ENCODE measurements around the gene RASGRF2.
"Not testable (repeated sequence)": the region's sequence is repeated elsewhere in the genome, so short reads cannot be mapped to it uniquely, and the experiment has no call there.

Gene RASGRF2

GRCh38 chr5:81080809-81081460, 120.8 kb downstream of the RASGRF2 start:
- no peak for DNase-seq

DNA sequence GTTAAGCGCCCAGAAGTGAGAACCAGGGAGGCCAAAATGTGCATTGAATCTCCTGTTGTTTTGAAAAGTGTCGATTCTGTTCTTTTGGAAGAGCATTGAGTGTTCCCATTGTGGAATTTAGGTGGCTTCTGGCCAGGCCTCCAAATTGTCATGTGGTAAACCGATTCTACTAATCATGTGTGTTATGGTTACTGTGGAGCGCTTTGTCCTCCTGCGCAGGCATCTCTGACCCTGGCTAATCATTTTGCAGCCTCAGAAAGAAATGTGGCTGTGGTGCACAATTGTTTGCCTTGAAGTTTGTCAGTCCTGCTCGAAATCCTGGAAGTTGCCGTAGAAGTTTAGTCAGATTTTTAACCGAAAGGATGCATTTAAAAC, 121.3 kb downstream of the RASGRF2 start:
- DNase-seq = no peak

DNA sequence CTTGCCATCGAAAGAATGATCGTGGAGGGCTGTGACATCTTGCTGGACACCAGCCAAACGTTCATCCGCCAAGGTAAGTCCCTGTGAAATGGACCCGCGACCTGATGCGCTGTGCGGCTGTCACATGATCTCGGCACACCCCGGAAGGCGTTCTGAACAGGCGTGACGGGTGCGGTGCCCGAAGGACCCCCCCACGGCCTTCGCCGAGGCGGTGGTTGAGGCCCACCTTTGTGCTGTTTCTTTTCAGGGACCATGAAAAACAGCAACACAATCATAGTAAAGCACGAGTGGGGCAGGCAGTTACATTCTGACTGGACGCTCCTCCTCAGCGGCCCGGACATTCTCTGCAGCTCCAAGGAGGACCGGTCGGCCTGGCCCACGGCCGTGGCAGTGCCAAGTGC, 126.7 kb downstream of the RASGRF2 start:
- DNase-seq = no peak

- DNase-seq = no peak
Measured at GRCh38 chr5:81091199-81091598, 131.0 kb downstream of the RASGRF2 start.

GRCh38 chr5:81093536-81094196, 133.5 kb downstream of the RASGRF2 start:
- DNase-seq = no peak

- DNase-seq = no peak
Measured at GRCh38 chr5:81095835-81096234, 135.7 kb downstream of the RASGRF2 start.

DNA sequence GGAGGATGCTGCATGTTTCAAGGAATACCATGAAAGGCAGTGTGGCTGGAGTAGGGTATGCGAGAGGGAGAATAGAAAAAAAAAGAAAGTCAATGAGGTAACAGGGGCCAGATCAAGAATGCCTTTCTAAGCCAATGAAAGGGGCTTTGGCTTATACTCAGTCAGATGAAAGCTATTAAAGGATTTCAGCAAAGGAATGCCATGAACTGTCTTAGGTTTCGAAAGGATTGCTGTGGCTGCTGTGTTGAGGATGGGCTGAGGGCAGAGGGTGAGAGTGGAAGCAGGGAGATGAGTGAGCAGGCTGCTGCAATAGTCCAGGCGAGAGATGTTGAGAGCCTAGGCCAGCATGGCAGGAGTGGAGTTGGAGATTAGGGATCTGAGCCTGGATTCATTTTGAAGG, 137.6 kb downstream of the RASGRF2 start:
- DNase-seq = no peak

DNA sequence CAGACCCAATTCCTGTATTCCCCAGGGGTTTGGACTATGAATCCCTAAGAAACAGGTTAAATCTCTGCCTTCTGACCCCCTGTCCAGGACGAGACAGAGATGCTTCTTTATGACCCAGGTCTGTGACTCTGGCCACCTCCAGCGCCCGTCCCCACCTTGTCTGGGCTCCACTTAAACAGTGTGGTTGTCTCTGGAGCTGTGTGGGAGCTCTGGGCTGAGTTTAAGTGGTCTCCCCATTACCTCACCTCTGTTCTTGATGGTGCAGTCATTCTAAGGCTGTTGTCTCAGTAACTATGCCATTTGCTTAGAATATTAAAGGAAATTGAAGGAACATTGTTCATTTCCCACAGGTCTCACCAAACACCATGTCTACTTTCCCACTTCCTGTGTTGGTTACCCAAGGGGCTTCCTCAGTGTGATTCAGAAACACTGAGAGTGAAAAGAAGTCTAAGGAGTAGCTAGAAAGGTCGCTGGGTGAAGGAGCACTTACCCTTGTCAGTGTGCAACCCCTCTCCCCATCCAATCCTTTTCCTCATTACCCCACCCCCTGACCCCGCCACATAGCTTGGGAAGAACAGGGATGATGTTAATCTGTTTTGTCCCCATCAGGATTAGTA, 145.2 kb downstream of the RASGRF2 start:
- DNase-seq = no peak

- no peak for DNase-seq
Measured at GRCh38 chr5:81115261-81115660, 155.1 kb downstream of the RASGRF2 start.

DNA sequence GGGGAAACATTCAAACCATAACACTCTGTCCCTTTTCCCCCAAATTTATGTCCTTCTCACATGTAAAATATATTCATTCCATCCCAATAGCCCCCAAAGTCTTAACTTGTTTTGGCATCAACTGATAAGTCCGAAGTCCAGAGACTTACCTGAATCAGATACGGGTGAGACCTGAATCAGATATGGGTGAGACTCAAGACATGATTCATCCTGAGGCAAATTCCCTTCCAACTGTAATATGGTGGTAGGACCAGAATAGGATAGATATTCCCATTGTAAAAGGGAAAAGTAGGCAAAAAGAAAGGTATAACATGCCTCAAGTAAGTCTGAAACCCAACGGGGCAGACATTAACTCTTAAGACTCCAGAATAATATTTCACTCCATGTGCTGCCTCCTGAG, 157.4 kb downstream of the RASGRF2 start:
- no peak for DNase-seq

DNA sequence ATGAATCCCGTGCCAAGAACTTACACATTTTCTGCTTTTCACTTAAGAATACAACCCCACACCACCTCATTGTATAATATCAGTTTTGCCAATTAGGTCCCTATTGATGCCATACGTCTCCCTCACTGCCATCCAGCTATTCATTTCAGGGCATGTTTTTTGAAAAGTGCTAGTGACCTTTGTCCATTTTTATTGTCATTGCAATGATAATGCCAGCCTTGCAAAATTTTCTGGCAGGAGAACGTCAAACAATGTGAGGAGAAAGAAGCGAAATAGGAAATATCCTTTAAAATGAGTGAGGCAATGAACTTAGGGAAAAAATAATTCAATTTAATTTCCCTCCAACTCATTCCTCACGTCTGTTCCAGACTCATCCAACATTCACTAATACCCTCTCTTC, 161.1 kb downstream of the RASGRF2 start:
- DNase-seq = no peak

- DNase-seq = no peak
Measured at GRCh38 chr5:81121836-81122630, 161.9 kb downstream of the RASGRF2 start.

DNA sequence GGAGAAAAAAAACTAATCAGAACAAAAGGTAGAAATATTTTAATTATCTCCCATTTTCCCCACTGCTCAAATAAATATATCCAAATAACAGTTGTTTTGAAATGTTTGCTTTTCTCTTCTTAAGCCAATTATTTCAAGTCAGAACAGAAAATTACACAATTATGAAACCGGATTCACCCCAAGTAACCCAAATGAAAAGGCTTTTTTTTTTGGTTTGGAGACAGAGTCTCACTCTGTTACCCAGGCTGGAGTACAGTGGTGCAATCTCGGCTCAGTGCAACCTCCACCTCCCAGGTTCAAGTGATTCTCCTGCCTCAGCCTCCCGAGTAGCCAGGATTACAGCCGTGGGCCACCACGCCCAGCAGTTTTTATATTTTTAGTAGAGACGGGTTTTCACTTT, 164.5 kb downstream of the RASGRF2 start:
- not testable (repeated sequence) for DNase-seq

DNA sequence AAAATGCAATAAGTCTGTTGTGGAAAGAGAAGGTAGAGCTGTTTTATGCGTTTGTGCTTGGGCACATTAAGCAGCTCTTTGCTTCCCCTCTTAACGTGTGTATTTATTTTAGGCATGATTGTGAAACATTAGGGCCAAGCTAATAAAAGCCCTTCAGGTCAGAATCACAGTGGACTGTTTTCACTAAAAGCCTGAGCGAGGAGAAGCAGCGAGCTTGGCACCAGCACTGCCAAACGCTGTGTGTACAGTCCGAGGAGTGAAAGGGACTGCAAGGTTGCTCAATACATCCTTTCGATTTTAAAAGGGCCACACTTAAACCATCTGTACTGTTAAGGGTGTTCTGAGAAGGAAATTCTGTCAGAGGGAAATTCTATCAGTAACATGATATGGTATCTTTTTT, 165.8 kb downstream of the RASGRF2 start:
- DNase-seq = no peak

- DNase-seq = no peak
Measured at GRCh38 chr5:81128416-81128815, 168.3 kb downstream of the RASGRF2 start.

DNA sequence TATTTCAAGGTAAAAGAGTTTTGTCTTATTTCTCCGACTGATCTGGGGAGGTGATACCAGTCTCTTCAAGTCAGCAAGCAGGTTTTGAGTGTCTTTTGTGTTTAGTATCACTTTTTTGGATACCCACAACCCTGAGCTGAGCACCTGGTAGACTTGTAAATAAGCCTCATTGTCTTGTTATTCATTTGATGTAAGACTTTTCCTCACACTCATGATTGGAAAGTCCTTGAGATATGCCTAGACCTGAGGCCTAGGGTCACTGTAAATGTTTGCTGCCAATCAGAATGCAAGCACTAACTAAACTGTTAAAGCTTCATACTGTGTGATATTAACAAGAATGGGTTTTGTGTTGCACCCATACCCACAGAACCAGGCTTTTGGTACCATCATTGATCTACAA, 172.2 kb downstream of the RASGRF2 start:
- DNase-seq = no peak

GRCh38 chr5:81134066-81134465, 173.9 kb downstream of the RASGRF2 start:
- no peak for DNase-seq

DNA sequence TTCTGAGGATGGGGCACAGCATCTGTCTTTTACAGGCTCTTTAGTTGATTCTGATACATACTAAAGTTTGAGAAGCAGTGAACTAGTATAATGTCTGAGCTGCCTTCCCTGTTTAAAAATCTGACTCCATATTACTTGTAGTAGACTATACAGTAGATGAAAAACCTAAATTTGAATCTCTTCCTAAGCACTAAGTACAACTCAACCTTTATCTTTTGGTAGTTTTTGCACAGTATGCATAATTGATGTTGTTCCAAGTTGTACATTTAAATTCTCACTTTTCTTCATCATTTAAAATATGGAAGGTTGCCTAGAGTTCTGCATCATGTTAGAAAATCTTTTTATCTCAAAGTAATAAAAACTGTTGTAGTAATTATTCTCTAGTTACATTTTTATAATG, 174.4 kb downstream of the RASGRF2 start:
- DNase-seq = no peak

GRCh38 chr5:81136557-81136956, 176.4 kb downstream of the RASGRF2 start:
- no peak for DNase-seq

DNA sequence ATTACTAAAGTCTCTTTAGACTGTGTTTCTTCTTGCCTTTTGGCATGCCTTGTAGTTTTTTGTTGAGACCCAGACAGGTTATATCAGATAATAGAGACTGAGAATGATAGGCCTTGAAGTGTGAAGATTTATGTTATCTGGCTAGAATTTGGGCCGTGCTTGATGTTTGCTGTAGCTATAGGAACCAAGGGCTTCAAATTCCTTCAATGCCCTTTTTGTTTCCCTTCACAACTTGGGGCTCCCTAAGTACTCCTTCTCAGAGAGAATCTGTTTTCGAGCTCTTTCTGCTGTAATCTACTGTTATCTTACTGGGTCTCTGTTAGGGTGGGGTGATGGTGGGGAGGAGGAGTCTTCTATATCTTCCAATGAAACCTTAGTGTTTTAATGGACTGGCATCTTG, 177.7 kb downstream of the RASGRF2 start:
- DNase-seq = no peak

GRCh38 chr5:81140441-81140840, 180.3 kb downstream of the RASGRF2 start:
- DNase-seq = no peak

- DNase-seq = no peak
Measured at GRCh38 chr5:81140943-81141342, 180.8 kb downstream of the RASGRF2 start.

- DNase-seq = no peak
Measured at GRCh38 chr5:81142108-81142507, 181.9 kb downstream of the RASGRF2 start.
